Islet precursor cell (in vitro differentiated cells): ENCODE results near the gene SMC3.
"Not testable (repeated sequence)": the region's sequence is repeated elsewhere in the genome, so short reads cannot be mapped to it uniquely, and the experiment has no call there.

Source experiments
- DNase-seq: peaks from one replicate; pipeline ENCODE4 v3.0.0-alpha.2; 2018

The SMC3 gene

GRCh38 chr10:110625951-110626855 is 58.7 kb downstream of the SMC3 start:
- no peak for DNase-seq

DNA sequence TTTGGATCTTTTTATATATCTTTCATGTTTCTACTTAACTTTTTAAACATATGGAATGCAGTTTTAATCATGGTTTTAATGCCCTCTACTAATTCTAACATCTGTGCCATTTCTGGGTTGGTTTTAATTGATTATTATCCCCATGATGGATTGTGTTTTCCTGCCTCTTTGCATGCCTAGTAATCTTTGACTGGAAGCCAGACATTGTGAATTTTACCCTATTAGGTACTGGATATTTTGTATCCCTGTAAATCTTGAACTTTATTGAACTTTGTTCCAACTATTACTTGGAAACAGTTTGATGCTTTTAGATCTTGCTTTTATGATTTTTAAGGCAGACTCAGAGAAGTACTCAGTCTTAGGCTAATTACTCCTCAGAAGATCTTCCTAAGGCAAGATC is 60.7 kb downstream of the SMC3 start:
- no peak for DNase-seq

DNA sequence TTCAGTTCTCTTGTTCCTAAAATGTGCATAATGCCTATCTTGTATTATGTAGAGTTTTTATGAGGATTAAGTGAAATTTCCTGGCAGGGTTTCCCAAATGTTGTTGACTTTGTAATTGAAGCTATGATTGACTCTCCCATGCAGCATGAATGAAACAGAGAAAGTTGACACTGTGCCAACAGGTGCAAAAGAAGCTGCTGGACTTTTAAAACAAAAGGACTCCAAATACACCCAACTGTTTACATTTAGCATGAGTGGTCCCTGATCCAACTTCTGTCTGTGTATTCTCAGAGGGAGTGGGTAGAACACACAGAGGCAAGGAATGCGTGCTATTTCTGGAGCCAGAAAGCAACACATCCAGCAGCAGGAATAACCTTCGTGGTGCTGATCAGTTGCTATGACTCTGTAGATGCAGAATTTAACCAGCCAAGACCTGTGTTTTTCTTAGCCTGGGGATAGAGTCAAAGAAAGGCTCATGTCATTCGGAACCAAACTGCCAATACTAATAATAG is 62.2 kb downstream of the SMC3 start:
- DNase-seq, result peak; percentile 68

DNA sequence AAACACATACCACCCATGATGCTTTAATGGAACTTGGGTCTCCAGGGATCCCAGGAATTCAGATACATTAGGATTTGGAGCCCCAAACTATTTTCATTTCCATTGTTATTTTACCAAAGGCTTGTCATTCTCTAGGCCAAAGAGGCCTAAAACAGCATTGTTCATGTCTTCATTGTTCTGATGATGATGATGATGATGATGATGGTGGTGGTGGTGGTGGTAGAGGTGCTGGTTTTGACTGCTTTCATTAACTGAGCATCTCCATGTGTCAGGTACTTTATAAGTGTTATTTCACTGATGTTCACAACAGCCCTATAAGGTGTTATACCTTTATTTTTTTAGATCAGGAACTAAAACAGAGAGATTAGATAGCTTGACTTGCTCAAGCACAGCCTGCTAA is 64.4 kb downstream of the SMC3 start:
- DNase-seq, result no peak

GRCh38 chr10:110632591-110633215 is 65.2 kb downstream of the SMC3 start:
- DNase-seq, result no peak

DNA sequence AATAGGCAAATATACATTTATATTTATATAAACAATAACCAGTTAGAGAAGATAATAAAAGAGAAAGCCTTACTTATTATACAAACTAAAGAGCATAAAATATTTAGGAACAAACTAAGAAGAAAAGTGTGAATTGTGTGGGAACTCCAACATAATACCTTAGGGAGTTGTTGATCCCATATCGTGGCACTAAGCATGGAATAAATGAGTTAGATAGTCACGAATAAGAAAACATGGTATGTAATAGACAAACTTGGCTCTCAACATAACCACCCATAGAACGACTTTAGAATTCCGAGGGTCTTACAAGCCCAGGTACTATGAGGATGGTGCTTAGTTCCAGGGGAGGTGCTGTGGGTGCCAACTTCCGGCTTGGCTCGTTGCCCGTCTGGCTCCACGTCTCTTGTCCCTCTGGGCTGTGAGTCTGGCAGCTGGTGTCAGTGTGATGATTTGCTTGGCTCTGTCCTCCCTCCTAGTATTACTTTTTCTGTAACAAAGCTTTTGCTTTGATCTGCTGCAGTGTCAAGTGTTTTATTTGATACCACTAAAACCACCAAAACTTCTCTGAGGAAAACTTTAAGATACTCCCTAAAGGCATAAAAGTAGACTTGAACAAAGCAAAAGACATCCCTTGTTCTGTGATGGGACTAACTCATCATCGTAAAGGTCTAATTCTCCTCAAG is 67.2 kb downstream of the SMC3 start:
- DNase-seq, result no peak

- no peak for DNase-seq
These were observed 69.1 kb downstream of the SMC3 start for GRCh38 chr10:110636572-110636931.

DNA sequence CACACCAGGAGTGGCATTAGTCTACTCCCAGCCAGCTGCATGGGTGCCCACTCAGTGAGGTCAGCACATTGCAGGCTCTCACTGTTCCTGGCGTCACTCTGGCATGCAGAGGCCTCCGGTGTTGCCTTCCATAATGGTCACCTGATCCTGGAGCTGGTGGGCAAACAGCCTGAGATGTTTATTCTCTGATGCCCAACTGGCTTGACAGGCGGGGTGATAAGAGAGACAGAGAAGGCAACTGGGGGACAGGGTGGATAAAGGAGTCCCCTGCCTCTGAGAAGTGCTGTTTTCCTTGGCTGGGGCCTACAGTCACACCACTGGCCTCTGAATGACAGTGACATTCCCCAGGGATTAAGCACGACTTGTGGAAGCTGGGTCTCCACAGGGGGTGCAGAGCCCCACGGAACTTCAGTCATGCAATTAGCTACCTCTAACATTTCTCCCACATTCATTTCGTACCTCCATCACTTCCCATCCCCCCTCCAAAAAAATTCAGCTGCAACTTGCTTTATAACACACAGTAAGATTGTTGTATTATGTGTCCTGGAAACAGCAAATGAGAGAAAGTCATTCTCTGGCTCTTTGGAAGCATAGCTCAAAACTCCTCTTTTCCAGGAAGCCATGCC is 69.5 kb downstream of the SMC3 start:
- no peak for DNase-seq

DNA sequence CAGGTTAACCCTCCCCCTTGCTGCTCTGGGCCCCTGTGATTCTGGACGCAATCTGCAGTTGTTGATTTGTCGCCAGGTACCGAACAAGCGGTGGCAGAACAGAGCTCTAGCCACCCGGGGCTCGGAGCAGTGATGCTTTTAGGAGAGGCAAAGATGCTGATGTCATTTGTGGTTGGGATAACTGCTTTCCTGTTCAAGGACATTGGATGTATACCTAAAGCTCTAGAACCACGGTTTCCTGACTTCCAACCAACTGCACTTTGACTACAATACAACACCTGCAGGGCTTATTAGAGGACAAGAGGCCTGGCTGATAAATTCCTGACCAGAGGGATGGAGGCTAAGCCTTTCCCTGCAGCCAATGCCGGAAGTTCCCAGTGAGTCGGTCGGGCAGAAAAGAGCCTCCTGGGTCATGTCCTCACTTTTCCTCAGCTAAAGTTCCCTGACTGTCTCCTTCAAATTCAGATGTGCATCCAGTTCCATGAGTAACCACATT is 70.1 kb downstream of the SMC3 start:
- DNase-seq, result peak; percentile 76

GRCh38 chr10:110638319-110638718 is 70.8 kb downstream of the SMC3 start:
- DNase-seq, result no peak

DNA sequence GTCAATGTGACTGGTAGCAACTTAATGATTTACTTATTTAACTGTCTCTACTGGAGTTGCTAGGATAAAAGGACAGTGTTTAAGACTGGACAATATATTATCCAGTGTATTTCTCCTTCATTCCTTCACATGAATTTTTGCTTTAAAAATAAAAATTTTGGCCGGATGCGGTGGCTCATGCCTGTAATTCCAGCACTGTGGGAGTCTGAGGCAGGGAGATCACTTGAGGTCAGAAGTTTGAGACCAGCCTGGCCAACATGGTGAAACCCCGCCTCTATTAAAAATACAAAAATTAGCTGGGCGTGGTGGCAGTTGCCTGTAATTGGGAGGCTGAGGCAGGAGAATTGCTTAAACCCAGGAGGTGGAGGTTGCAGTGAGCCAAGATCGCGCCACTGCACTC is 71.6 kb downstream of the SMC3 start:
- DNase-seq, result not testable (repeated sequence)

DNA sequence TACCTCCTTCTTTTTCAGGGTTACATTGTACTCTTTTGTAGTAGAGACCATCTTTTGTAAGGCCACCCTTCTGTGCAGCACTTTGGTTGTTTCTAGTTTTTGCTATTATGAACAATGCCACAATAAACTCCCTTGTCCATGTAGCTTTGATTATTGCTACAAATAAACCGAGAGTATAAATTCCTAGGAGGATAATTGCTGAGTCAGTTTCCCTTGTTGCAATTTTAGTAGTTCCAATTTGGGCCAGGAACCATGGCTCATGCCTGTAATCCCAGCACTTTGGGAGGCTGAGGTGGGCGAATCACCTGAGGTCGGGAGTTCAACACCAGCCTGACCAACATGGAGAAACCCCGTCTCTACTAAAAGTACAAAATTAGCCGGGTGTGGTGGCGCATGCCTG is 72.4 kb downstream of the SMC3 start:
- not testable (repeated sequence) for DNase-seq

GRCh38 chr10:110641256-110641655 is 73.8 kb downstream of the SMC3 start:
- peak; percentile 96 for DNase-seq

- no peak for DNase-seq
These were observed 74.9 kb downstream of the SMC3 start for GRCh38 chr10:110642204-110643034.

DNA sequence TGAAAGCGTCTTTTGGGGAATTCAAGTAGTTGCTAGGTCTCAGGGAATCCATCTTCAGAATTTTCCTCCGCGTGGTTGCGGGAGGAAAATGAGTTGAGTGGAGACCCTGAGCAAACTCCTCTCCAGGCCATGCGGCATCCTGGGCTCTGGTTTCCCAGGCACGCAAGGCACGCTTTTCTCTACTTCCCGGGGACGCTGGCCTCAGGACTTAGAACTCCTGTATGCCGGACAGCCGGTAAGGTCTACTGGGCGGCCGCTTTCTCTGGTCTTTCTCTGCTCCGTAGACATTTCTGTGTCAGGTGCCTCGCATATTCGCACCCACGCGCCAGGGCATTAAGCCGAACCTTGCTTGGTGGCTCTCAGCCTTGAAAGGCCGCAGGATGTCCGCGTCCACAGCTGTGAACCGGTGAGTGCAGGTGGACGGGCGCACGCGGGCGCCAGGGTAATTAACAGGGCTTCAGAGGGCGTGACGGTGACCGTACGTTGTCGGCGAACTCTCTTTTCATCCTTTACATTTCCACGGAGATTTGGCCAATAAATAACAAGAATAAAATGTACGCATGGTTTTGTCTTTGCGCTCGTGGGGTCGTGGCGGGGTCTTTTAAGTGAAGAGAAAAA is 75.6 kb downstream of the SMC3 start:
- DNase-seq, result peak; percentile 90

- DNase-seq, result peak; percentile 79
These were observed 76.4 kb downstream of the SMC3 start, which contains the start of gene RBM20 for GRCh38 chr10:110643653-110644597. TSS of gene RBM20 (plus strand) at chr10:110644336. CDS start at chr10:110644455, 119 bp downstream.

- no peak for DNase-seq
These were observed 77.3 kb downstream of the SMC3 start for GRCh38 chr10:110644598-110645462.

- DNase-seq, result no peak
These were observed 79.1 kb downstream of the SMC3 start for GRCh38 chr10:110646417-110647135.

DNA sequence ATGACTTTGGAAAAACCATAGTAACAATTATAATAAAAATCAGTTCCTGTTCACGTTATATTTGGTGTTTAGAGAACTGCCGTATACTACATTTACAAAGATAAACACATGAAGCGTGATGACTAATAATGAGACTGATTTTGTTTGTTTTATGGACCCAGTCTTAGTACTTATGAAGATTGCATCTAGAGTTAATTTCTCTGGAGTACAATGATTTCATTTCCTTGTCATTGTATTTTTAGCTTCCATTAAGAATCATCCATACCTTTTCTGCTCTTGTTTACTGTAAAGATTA is 79.6 kb downstream of the SMC3 start:
- no peak for DNase-seq
